Pancreas (tissue), 10 donors: ENCODE data around the gene BRD7. TPM values are rescaled to one million over a fixed set of nuclear protein-coding genes. Genes with fewer than 3 reads are reported as not detected.

ENCODE experiments used
- ATAC-seq, 4 donors: fragments of 200-7000 bp; cut with Tn5 transposase; one replicate each; pipeline versions ENCODE4 v1.8.0 to v1.9.1; 2020; ENCODE audit warnings: mild to moderate bottlenecking in 4 of 4, moderate library complexity in 4 of 4
- DNase-seq, 6 donors: peaks; one replicate each; pipeline ENCODE4 v3.0.0-alpha.2; 2020
- FAIRE-seq: peaks from 2 replicates; lab custom pipeline; 2012; peaks lifted over from hg19 to GRCh38; lab: Jason Lieb, UNC
- H3K27ac ChIP-seq, 4 donors: fragments of 200-600 bp; sonication (generic); 1 replicate in 3 of 4; 2 replicates in 1 of 4; pipeline versions ENCODE4 v1.5.0 to v1.8.0; 2020
- H3K27me3 ChIP-seq, 4 donors: fragments of 200-600 bp; one replicate each; pipeline ENCODE4 v1.8.0; 2021
- H3K36me3 ChIP-seq, 3 donors: fragments of 200-600 bp; sonication (generic) in 1 of 3; one replicate each; pipeline versions ENCODE4 v1.5.0 to v1.8.0; 2020 to 2021
- H3K4me1 ChIP-seq, 3 donors: fragments of 200-600 bp; one replicate each; pipeline ENCODE4 v1.8.0; 2021
- H3K4me3 ChIP-seq, 4 donors: fragments of 200-600 bp; sonication (generic) in 2 of 4; one replicate each; pipeline versions ENCODE4 v1.5.0 to v1.8.0; 2020 to 2021
- H3K9me3 ChIP-seq, 4 donors: fragments of 200-600 bp; one replicate each; pipeline ENCODE4 v1.8.0; 2021
- WGBS, 2 donors: extraction: QIAGEN DNeasy Blood & Tissue Kit; methylation state at CpG; one replicate each; pipeline ENCODE4 v1.1.7; 2013; 5-methylcytosine and 5-hydroxymethylcytosine counted together
- intact Hi-C, 3 donors: fragments of 100-400 bp; cut with DNase I; formaldehyde crosslinking; loops; one replicate each; pipeline versions ENCODE4 v1.11.1 to v1.14.2; 2022
- polyA plus RNA-seq, 2 donors: library from polyadenylated mRNA; stranded (reverse); fragments of 200-250 nt; gene quantifications; one replicate each; pipeline ENCODE4 v1.2.3, GENCODE V29; 2013
- total RNA-seq, 6 donors: library from RNA; stranded (reverse); fragmentation: NEBNext Ultra II Directional in 4 of 6; extraction: Animal tissue kit (Norgen Biotek cat#: 25700) in 4 of 6; gene quantifications; one replicate each; pipeline versions ENCODE4 v1.2.1 to v1.2.4, GENCODE V29; 2021 to 2023
- TF ChIP-seq, protein P1 (sequence below), 4 donors: fragments of 200-600 bp; sonication (generic) in 3 of 4; IDR thresholded peaks; one replicate each; pipeline versions ENCODE4 v1.5.0 to v1.8.0; 2021; ENCODE audit warnings: antibody characterized with exemption in 4 of 4
- donor health status: healthy with polysubstance abuse.
- donor health status: DM: no; HTN: no; CAD: no; lungs with moderate emphysema.
- donor health status: DM: no; HTN: no; CAD: no.
- donor health status: control.
- donor health status: control.
- donor health status: Bipolar disorder and iron deficiency.
- donor health status: DM: yes; HTN: yes; CAD: no.
- donor health status: DM: no; HTN: no; CAD: no.
- donor health status: DM: no; HTN: no; CAD: no.
- donor health status: DM: yes; HTN: yes; CAD: no.

Gene BRD7
- total and polyA plus RNA-seq, 8 donors = 23.4 to 40.4 (median 32.4) TPM

- H3K27me3 ChIP-seq = no peaks in the 10 kb centered on the region
- H3K36me3 ChIP-seq = no peaks in the 10 kb centered on the region
- FAIRE-seq (no peak), ATAC-seq (no peak), DNase-seq (no peak)
- H3K4me1 ChIP-seq = no peaks in the 10 kb centered on the region
- intact Hi-C loops = loop anchor here in 1 of 3 donors (5.0 kb wide), 1 partner anchor 276 kb away; no protein-coding TSS in a partner anchor
- H3K4me3 ChIP-seq = no peak overlapping the region
- TF ChIP-seq, protein P1, sequence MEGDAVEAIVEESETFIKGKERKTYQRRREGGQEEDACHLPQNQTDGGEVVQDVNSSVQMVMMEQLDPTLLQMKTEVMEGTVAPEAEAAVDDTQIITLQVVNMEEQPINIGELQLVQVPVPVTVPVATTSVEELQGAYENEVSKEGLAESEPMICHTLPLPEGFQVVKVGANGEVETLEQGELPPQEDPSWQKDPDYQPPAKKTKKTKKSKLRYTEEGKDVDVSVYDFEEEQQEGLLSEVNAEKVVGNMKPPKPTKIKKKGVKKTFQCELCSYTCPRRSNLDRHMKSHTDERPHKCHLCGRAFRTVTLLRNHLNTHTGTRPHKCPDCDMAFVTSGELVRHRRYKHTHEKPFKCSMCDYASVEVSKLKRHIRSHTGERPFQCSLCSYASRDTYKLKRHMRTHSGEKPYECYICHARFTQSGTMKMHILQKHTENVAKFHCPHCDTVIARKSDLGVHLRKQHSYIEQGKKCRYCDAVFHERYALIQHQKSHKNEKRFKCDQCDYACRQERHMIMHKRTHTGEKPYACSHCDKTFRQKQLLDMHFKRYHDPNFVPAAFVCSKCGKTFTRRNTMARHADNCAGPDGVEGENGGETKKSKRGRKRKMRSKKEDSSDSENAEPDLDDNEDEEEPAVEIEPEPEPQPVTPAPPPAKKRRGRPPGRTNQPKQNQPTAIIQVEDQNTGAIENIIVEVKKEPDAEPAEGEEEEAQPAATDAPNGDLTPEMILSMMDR (IDR thresholded peaks at IDR 0.05) = no peak
- no peaks in the 10 kb centered on the region for H3K9me3 ChIP-seq
- no peak overlapping the region for H3K27ac ChIP-seq
- 68 to 77% methylated on average over 13 of the region's 13 CpGs for WGBS, 2 donors
Observed at GRCh38 chr16:50386774-50387173, 18.0 kb upstream of the BRD7 start.

- ATAC-seq = no peak
- 76 to 84% methylated on average over 5 of the region's 5 CpGs for WGBS, 2 donors
- TF ChIP-seq, protein P1 (IDR thresholded peaks at IDR 0.05) = no peak
- Histone ChIP-seq H3K9me3 (no peaks in the 10 kb centered on the region), H3K27me3 (no peaks in the 10 kb centered on the region), H3K36me3 (no peaks in the 10 kb centered on the region), H3K4me3 (no peak overlapping the region), H3K27ac (no peak overlapping the region), H3K4me1 (no peaks in the 10 kb centered on the region)
- FAIRE-seq = no peak
- intact Hi-C loops = loop anchor here in 1 of 3 donors (5.0 kb wide), 1 partner anchor 276 kb away; no protein-coding TSS in a partner anchor
- no peak for DNase-seq
Observed at GRCh38 chr16:50386139-50386538, 17.4 kb upstream of the BRD7 start.

- H3K9me3 ChIP-seq = no peaks in the 10 kb centered on the region
- FAIRE-seq (no peak), DNase-seq (no peak), ATAC-seq (no peak)
- 73 to 77% methylated on average over 7 of the region's 7 CpGs for WGBS, 2 donors
- H3K4me1 ChIP-seq = no peaks in the 10 kb centered on the region
- no peak overlapping the region for H3K27ac ChIP-seq
- no peaks in the 10 kb centered on the region for H3K36me3 ChIP-seq
- intact Hi-C loops = loop anchor here in 2 of 3 donors (5.0 kb wide), 1 partner anchor 278 kb away; no protein-coding TSS in a partner anchor
- H3K27me3 ChIP-seq = no peaks in the 10 kb centered on the region
- TF ChIP-seq, protein P1 (IDR thresholded peaks at IDR 0.05) = no peak
- no peak overlapping the region for H3K4me3 ChIP-seq
Observed at GRCh38 chr16:50384500-50385135, 15.8 kb upstream of the BRD7 start.

DNA sequence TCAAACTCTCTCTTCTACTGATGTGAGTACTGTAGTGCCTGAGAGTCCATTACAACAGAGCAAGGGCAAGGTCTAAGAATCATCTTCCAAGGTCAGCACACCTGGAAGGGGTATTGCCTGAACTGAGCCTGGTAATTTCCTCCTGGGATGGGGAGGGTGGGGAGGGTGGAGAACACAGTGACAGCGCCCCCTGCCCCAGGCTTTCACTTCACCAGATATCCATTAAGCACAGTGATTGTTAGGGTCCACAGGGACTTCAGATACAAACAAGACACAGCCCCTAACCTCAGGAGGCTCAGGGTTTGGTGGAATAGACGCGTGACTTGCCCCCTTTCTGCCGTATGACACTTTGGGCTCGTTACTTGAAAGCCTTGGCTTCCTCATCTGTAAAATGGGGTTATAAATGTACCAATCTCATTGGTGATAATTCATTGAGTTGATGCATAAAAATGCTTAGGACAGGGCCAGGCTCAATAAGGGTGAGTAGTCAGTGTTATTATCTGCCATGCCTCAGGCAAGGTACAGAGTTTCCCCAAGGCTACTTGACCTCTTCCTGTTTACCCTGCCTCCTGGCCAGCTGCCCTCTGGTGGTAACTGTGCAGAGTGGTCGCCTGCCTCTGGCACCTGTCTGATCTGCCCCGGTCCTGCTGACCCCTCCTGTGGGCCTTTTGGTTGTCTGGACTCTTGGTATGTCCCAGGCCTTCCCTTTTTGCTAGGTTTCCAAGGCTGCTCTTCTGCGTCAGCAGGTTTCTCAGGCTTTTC lies 13.1 kb upstream of the BRD7 start:
- H3K27ac ChIP-seq = no peak overlapping the region
- no peaks in the 10 kb centered on the region for H3K36me3 ChIP-seq
- ATAC-seq (peak in 1 of 4 donors; percentile 17), DNase-seq (no peak), FAIRE-seq (no peak)
- H3K4me3 ChIP-seq = no peak overlapping the region
- 70 to 72% methylated on average over 8 of the region's 8 CpGs for WGBS, 2 donors
- intact Hi-C loops = loop anchor here in 1 of 3 donors (5.0 kb wide), 1 partner anchor 280 kb away; no protein-coding TSS in a partner anchor
- H3K9me3 ChIP-seq = no peaks in the 10 kb centered on the region
- H3K4me1 ChIP-seq = no peaks in the 10 kb centered on the region
- TF ChIP-seq, protein P1 (IDR thresholded peaks at IDR 0.05) = no peak
- no peaks in the 10 kb centered on the region for H3K27me3 ChIP-seq
